IPS DF 19.7 (cell line): ENCODE data around the gene PPP1R37.

Source experiments
- DNase-seq: peaks from one replicate; pipeline ENCODE4 v3.0.0-alpha.2; 2013; ENCODE audit warnings: low read depth, low spot score

The PPP1R37 gene, protein sequence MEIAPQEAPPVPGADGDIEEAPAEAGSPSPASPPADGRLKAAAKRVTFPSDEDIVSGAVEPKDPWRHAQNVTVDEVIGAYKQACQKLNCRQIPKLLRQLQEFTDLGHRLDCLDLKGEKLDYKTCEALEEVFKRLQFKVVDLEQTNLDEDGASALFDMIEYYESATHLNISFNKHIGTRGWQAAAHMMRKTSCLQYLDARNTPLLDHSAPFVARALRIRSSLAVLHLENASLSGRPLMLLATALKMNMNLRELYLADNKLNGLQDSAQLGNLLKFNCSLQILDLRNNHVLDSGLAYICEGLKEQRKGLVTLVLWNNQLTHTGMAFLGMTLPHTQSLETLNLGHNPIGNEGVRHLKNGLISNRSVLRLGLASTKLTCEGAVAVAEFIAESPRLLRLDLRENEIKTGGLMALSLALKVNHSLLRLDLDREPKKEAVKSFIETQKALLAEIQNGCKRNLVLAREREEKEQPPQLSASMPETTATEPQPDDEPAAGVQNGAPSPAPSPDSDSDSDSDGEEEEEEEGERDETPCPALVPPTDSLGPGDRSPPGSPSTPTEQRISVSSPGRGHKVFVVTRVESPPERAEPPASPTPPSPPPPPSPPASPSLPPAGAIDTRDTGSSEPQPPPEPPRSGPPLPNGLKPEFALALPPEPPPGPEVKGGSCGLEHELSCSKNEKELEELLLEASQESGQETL

DNA sequence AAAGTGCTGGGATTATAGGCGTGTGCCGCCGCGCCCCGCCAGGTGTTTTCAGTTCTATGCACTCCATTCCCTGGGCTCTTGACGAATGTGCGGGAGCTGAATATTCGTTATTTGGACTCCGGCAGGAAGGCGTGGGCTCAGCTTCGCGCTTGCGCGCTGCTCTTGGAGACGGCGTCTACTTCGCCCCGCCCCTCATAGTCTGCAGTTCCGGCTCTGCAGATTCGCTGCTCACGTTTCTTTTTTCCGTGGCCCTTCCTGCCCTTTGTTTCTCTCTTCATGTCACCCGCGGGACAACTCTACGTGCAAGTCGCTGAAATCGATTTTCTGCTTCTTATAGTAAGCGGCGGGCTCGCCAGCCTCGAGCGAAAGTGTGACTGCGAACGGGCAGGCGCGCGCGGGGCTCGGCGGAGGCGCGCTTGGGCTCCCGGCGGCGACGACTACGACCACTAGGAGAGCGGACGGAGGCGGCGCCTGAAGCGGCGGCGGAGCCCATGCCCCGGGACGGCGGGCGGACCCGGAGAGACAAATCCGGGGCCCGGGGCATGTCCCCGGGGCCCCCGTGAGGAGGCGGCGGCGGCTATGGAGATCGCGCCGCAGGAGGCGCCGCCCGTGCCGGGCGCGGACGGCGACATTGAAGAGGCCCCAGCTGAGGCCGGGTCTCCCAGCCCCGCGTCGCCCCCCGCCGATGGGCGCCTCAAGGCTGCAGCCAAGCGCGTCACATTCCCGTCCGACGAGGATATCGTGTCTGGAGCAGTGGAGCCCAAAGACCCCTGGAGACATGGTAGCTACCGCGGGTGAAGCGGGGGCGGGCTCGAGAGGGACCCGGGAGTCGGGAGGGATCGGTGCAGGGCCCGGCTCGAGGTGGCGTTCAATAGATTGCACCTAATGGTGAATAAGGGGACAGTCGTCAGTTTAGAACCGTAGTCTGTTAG is at the start of gene PPP1R37:
PPP1R37 (plus strand) TSS at position 433 of the 932 bp plus-strand sequence; CDS start at position 580, 147 bp downstream.
- peak; percentile 96 for DNase-seq

DNA sequence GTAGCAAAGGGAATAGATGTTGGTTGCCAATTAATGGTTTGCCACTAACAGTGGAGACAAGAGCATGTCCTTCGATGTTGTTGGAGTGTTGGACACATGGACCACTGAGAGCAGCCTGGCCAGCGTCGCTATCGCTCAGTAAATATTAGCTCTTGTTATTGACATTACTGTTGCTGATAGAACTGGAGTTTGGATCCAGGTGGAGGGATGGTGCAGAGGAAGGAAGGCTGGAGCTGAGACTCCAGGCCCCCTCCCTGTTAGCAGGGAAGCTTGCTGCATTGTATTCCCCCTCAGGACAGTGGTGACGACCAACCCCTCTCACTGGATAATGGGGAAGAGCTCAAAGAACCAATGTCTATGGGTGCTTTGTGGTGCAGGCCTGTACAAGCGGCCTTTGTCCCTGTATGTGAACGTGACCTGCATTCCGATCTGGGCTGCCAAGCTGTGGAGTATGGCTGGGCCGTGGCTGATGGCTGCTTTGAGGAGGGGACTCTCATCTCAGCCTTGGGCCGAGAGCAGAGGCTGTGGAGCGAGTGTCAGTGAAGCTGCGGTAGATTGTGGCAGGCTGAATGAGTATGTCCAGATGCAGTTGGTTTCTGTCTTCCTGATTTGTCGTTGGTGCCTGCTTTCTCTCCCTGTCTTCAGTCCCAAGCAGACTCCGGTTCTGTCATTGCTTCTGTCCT is 47.2 kb upstream of the PPP1R37 start:
- no peak for DNase-seq

DNA sequence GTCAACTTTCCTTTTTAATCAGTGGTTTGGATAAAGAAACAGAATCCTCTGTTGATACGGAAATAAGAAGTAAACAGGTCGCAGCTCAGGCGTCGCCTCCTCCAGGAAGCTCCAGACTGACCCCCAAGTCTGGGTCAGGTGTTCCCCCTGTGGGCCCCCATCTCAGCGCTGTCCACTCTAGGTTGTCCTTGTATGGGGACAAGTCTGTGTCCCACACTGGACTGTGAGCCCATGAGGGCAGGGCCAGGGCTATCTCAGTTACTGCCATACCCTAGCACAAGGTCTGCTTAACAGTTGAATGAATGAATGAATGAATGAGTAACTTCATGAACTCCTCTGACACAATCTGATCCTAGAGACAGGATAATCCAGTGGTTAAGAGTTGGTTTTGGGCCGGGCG is 46.6 kb upstream of the PPP1R37 start:
- no peak for DNase-seq

DNA sequence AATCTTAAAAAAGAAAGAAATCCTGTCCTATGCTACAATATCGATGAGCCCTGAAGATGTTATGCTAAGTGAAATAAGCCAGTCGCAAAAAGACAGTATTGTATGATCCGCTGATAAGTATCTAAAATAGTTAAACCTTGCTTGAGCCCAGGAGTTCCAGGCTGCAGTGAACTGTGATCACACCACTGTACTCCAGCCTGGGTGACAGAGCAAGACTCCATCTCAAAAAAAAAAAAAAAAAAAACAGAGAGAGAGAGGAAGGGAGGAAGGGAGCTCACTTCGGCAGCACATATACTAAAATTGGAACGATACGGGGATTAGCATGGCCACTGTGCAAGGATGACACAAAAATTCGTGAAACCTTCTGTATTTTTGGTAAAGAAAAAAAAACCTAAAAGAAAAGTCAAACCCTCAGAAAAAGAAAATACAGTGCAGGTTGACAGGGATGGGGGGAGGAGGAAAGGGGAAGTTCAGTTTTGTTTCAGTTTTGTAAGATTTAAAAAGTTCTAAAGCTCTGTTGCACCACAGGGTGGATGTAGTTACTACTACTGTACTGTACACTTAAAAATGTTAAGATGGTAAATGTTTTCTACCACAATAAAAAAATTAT is 45.7 kb upstream of the PPP1R37 start:
- no peak for DNase-seq

DNA sequence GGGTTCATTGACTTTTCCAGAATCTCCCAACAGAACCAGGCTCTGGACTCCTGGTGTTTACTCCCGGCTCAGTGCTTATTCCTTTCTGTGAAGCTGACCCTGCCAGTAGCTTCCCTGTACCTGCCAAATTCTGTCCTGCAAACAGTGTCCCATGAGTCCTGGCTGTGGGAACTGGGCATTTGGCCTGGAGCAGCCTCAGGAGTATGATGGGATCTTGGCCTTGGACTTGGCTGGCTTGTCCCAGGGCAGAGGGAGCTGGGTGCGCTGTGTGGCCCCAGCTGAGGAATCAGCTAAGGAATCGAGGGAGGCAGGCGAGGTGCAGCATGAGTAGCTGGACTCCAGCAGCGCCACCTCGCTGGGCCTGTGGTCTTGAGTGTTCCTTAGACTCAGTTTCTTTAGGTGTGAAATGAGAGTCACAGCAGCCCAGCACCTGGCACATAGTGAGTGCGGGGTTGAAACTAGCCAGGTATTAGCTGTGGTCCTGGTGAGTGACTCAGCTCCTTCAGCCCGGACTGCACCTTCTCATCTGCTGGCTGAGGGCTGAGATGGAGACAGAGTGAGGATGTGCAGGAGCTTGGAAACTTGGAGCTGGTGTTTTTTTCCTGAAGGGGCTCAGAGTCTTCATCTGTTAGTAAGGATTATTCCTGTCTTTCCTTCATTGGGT is 43.8 kb upstream of the PPP1R37 start:
- DNase-seq, result no peak

DNA sequence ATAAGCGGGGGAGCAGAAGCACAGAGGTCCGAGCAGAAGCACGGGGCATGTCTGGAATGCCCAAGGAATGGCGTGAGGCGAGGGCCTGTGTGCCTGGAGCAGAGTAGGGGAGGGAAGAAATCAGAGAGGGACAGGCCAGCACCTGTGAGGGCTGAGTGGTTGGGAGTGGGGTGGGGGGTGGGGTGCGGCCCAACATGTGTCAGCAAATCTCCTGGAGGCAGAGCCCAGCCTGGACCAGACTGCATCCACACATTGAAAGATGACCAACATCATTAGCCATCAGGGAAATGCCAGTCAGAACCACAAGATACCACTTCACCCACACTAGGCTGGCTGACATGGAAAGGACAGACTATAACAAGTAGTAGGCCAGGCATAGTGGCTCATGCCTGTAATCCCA is 42.9 kb upstream of the PPP1R37 start:
- DNase-seq, result no peak

DNA sequence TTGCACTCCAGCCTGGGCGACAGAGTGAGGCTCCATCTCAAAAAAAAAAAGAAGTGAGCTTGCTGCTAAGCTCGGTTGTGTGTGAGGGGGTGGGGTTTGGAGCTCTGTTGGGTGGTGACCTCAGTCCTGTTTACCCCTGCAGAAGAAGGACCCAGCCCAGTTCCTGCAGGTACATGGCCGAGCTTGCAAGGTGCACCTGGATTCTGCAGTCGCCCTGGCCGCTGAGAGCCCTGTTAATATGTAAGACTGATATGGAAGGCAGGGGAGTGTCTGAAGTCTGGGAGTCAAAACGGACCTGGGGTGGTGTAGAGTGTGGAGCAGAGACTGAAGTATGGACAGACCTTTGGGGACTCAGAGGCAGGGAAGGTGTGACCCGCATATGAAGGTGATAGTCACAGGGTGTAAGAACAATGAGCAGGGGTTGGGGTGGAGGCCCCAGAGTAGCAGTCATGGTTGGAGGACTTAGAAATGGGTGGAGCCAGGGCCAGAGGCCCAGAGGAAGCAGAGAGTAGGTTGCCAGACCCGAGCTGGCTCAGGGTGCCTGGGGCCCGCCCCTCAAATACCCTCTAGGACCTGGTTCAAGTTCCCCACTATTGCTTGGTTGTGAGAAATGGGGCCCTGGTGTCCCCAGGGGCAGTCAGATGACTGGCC is 40.9 kb upstream of the PPP1R37 start:
- no peak for DNase-seq

DNA sequence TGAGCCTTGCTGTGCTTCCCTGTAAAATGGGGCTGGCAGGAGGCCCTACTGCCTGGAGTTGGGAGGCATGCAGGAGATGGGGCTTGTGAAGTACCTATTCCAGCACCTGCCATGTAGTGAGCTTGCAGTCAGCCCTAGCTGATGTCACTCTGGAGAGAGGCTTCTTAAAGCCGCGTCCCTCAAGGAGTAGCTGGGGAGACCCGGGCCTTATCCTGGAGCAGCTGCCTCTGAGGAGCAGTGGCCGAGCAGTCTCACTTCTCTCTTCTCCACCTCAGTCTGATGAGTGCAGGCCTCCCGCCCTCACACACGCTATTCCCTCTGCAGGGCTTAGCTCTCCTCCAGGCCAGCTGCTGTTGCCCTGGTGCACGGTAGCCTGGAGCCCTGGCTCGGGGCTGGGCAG is 36.1 kb upstream of the PPP1R37 start:
- no peak for DNase-seq

DNA sequence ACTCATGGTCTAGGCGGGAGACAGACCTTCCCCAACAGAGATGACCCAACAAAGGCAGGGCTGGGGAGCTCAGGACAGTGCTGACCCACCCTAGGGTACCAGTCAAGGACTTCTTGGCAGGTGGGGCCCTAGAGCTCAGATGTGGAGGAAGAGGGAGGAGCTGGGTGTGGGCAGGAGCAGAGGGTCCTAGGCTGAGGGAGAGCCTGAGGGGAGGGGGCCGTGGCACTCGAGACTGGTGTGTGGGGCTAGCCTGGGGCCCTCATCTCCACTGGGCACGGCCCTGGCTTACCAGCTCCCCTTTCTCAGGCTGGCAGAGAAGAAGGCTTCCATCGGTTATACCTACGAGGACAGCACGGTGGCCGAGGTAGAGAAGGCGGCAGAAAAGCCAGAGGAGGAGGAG is 35.5 kb upstream of the PPP1R37 start:
- DNase-seq, result no peak

DNA sequence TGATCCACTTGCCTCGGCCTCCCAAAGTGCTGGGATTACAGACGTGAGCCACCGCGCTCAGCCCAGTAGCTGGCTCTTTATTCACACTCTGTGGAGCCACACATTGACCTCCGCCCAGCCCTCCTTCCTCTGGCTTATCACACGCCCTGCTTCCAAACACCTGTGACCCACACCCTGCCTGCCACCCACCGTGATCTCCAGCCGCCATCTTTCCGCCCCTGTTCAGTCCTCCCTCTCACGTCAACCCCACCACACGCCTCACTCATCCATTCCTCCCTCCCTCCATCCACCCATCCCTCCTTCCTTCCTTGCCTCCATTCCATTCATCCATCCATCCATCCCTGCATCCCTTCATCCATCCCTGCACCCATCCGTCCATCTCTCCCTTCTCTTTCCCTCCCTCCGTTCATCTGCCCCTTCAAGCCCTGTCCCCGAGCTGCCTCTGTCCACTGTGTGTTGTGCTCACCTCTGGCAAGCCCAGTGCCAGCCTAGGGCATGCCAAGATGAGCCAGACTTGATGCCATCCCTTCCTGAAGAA is 34.3 kb upstream of the PPP1R37 start:
- no peak for DNase-seq

DNA sequence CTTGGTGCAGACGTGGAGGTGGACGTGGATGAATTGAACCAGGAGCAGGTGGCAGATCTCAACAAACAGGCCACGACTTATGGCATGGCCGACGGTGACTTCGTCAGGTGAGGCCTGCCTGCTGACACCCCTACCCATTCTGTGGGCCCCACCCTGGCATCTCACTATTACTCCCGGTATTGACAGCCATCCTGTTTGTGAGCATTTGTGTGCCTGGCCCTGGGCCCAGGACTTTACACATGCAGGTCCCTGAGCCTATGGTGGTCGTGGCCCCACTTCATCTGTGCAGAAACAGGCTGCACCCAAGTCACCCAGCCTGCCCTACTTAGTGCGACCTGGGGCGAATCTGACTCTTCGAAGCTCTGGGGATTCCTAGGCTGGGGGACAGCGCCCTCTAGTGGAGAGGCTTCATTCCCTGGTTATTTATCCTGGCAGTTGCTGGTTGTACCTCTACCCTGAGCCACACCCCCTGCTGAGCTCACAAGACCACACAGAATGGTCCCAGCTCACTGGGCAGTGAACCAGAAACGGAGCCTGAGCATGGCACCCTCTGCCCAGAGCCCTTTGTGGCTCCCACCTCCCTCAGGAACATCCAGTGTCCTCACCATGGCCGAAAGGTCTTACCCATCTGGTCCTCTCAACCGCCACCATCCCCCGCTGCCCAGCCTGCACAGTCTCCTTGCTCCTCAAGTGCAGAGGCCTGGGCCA is 33.6 kb upstream of the PPP1R37 start:
- peak; percentile 71 for DNase-seq

DNA sequence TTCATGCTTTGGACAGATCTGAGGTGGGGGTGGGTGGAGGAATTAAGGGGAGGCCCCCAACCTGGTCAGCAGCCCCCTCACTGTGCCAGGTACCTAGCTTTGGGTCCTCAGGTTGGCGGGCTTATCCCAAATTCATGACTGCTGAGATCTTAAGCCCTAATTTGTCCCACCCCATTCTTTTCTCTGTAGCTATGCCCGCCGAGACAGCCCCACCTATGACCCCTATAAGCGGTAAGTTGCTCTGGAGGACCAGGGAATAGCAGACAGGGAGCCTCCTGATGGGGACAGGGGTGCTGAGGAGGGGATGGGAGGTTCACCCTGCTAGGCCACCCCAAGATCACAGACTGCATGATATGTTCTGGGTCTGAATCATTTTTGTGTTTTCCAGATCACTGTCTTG is 31.0 kb upstream of the PPP1R37 start:
- DNase-seq, result no peak

DNA sequence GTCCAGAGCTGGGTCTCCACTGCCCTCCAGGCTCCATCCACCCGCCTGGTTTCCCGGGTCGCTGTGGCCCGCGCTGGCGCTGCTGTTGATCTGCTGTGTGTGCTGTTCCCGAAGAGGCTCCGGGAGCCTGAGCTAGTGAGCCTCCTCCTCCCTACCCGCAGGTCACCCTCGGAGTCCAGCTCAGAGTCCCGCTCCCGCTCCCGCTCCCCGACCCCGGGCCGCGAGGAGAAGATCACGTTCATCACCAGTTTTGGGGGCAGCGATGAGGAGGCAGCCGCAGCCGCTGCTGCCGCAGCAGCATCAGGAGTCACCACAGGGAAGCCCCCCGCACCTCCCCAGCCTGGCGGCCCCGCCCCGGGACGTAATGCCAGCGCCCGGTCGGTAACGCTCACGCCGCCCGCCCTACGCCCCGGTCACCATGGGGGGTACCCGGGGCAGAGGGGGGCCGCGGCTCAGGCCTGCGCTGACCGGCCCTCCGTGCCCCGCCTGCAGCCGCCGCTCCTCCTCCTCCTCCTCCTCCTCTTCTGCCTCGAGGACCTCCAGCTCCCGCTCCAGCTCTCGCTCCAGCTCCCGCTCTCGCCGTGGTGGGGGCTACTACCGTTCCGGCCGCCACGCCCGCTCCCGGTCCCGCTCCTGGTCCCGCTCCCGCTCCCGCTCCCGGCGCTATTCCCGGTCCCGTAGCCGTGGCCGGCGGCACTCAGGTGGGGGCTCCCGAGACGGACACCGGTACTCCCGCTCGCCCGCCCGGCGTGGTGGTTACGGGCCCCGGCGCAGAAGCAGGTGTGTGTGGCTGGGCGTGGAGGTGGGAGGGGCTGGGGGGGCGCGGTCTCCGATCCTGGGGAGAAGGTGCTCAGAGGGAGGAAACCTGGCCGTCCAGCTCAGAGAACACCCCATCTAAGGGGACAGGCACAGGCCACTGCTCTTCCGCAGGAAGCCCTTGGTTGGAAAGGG is 28.9 kb upstream of the PPP1R37 start:
- DNase-seq, result no peak

DNA sequence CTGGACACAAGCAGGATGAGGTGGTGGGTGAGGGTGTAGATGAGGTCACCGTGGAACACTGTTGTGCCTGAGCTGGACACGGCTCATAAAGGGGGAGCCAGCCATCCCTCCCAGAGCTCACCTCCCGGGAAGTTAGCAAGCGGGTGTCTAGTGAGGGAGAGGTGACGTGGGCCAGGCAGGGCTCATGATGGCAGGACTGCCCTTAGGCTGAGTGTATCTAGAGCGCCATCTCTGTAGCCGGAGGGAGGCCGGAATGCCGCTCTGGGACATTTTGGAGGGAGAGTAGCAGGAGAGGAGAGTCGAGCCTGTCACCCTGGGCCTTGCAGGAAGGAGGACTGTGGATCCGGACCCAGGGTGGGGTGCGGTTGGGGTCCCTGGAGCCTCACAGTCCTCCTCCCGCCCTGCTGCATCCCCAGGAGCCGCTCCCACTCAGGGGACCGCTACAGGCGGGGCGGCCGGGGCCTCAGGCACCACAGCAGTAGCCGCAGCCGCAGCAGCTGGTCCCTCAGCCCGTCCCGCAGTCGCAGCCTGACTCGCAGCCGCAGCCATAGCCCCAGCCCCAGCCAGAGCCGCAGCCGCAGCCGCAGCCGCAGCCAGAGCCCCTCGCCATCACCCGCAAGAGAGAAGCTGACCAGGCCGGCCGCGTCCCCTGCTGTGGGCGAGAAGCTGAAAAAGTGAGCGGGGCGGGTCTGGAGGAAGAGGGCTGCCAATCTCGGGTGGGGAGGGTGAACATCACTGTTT is 25.9 kb upstream of the PPP1R37 start:
- DNase-seq, result no peak

DNA sequence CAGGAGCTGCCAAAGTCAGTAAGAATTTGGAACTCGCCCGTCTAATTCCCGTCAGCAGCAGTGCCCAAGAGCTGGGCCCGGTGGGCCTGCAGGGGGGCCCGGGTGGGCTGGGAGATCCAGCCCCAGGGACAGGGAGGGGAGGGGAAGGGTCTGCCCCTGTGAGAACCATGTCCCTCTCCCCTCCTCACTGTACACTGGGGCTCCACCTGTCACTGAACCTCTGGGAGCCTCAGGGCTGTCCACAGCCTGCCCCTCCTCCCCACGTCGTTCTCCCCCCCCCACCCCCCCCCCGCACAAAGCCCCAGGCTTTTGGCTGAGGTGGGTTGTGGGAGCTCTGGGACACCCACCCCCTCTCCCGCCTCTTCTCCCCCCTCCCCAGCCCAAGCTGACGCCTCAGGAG is 24.9 kb upstream of the PPP1R37 start:
- no peak for DNase-seq

DNA sequence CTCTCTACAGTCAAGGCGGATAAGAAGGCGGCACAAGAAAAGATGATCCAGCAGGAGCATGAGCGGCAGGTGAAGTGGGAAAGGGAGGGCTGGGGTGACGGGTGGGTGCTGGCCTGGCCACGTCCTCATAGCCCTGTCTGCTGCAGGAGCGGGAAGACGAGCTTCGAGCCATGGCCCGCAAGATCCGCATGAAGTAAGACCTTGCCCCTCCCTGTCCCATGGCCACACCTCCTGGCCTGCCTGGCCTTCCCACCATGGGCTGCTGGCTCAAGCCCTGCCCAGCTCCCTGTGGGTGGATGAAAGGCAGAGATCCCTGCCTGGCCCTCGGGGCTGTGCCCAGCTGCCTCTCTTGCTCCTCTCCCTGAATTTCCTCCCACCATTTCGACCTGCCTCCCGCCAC is 23.9 kb upstream of the PPP1R37 start:
- no peak for DNase-seq

DNA sequence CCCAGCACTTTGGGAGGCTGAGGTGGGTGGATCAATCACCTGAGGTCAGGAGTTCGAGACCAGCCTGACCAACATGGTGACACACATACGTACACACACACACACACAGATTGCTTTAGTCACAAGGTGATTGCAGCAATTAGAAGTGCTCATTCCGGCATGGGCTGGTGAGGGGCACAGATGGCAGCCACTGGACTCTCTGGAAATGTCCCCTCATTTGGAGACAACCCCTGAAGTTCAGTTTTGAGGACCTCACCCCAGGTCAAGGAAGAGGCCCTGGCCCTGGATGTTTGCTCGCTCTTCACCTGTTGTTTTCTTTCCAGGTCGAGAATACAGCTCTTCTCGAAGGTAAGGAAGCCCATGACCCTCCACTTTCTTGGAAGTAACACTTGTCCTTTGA is 22.8 kb upstream of the PPP1R37 start:
- DNase-seq, result no peak
